ENCODE data around the gene PREP. TPM values are rescaled to one million over a fixed set of nuclear protein-coding genes. Genes with fewer than 3 reads are reported as not detected.

Gene PREP
- total RNA-seq, 1 donor, result 19.0 TPM

DNA sequence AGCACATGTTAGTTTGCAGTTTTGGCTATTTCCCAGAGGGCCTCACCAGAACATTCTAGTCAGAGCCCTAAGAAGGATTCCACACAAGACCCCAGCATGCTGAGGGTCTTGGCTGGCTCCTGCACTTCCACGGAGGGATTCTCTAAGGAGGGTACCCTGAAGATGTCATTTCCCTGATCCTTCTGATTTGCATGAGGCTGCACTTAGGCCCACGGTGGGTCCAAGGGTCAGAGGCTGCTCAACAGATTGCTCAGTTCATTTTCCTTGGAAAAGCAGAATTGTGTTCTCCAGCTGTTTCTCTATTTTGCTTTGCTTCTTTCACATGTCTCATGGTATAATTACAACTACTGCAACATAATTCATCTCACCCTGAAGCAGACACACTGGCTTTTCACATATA lies 22.2 kb downstream of the PREP start:
- no peak overlapping the region for H3K4me3 ChIP-seq (ENCODE audit: low read depth, low read length)
- TF ChIP-seq, protein P1, sequence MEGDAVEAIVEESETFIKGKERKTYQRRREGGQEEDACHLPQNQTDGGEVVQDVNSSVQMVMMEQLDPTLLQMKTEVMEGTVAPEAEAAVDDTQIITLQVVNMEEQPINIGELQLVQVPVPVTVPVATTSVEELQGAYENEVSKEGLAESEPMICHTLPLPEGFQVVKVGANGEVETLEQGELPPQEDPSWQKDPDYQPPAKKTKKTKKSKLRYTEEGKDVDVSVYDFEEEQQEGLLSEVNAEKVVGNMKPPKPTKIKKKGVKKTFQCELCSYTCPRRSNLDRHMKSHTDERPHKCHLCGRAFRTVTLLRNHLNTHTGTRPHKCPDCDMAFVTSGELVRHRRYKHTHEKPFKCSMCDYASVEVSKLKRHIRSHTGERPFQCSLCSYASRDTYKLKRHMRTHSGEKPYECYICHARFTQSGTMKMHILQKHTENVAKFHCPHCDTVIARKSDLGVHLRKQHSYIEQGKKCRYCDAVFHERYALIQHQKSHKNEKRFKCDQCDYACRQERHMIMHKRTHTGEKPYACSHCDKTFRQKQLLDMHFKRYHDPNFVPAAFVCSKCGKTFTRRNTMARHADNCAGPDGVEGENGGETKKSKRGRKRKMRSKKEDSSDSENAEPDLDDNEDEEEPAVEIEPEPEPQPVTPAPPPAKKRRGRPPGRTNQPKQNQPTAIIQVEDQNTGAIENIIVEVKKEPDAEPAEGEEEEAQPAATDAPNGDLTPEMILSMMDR (IDR thresholded peaks at IDR 0.05; ENCODE audit: insufficient read depth, low read depth, low read length), result no peak
- DNase-seq (ENCODE audit: low read depth), result no peak

DNA sequence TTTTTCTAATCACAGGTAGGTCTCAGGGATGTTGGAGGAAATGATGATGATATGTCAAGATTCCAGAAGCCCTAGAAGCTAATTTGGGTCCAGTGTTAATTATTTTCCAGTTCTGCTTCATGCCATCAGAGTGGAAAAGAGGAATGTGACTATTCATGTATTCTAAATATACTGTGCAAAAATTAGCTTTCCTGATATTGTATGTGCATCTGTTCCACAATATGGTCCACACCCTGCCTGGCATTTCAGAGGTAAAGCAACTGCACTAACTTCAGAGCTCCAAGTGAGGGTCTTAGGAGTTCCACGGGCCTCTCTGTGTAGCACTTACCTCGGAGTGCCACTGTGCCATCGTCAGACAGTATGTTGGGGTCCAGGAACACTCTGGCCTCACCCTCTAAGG lies 27.1 kb downstream of the PREP start:
- no peak overlapping the region for H3K4me3 ChIP-seq (ENCODE audit: low read depth, low read length)
- TF ChIP-seq, protein P1 (IDR thresholded peaks at IDR 0.05; ENCODE audit: insufficient read depth, low read depth, low read length), result no peak
- no peak for DNase-seq (ENCODE audit: low read depth)

DNA sequence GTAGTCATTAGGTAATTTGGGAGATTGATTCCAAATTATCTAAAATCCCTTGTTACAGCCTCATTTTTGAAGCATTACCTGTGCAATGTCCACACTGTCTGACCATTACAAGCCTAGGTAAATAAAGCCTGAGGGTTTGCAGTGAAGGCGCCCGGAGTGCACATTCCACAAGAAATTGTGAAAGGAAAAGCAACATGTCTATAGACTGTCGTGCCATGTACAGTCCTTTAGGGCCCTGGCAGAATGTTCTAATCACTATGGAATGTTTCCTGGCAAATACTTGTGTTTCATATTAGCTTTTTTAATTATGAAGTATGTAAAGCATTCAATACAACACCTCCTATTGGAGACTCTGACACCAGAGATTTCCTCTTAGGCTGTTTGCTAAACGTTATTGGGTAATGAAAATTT lies 28.9 kb downstream of the PREP start:
- TF ChIP-seq, protein P1 (IDR thresholded peaks at IDR 0.05; ENCODE audit: insufficient read depth, low read depth, low read length), result no peak
- H3K4me3 ChIP-seq (ENCODE audit: low read depth, low read length), result no peak overlapping the region
- DNase-seq (ENCODE audit: low read depth), result peak; percentile 30

DNA sequence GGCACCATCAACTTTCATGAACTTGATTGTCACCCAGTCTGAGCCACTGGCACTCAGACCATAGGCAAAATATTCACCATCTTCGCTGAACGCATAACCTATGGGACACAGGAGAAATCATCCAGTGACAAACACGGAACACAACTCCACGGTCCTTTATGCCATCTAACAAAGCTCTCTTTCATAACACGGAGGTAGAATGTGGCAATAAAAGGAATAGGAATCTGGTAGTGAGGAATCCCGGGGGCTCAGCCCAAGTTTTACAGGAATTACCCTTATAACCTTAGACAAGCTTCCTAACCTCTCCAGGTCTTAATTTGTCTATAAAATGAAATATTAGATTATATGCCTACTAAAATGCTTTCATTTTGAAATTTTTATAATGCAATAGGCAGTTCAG lies 29.4 kb downstream of the PREP start:
- no peak for DNase-seq (ENCODE audit: low read depth)
- TF ChIP-seq, protein P1 (IDR thresholded peaks at IDR 0.05; ENCODE audit: insufficient read depth, low read depth, low read length), result no peak
- no peak overlapping the region for H3K4me3 ChIP-seq (ENCODE audit: low read depth, low read length)

DNA sequence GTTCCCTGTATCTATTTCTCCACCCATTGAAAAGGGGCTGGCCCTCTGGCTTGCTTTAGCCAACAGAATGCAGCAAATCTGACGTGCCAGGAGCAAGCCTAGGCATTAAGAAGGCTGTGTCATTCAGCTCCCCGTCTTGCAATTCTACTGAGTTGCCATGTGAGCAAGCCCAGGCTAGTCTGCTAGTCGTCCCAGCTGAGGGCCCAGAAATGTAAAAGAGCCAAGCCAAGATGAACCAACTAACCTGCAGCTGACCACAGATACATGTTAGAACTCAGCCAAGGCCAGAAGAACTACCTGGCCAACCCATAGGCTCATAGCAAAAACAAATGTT lies 30.1 kb downstream of the PREP start:
- no peak for DNase-seq (ENCODE audit: low read depth)
- no peak overlapping the region for H3K4me3 ChIP-seq (ENCODE audit: low read depth, low read length)
- TF ChIP-seq, protein P1 (IDR thresholded peaks at IDR 0.05; ENCODE audit: insufficient read depth, low read depth, low read length), result no peak

DNA sequence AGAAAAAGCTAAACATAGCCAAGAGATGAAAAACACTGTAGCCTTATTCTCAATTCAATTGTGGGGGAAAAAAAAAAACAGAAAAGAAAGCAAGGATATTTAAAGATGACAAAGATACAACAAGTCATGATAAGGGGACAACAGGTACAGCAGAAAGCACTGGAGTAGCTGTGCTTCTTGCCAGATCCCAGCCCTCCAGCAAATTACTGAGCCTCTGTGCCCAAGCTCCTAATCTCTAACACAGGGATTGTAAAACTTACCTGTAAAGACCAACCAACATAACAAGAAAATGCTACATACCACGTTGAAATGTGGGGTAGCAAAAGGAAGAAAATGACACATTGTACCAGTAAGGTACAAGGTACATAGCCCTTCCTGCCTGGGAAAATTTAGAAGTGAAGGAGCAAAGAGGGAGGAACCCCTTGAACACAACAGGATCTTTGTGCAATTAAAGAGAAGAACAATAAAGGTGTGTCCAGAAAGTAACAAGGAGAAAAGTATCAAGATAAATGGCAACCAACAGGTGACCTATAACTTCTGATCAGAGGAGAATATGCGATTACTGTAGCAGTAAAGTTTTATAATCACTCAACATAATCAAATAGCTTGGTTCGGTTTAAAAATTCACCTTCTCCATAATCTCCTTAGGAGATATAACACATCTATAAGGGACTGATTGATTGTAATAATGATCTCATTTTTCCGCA lies 30.6 kb downstream of the PREP start:
- TF ChIP-seq, protein P1 (IDR thresholded peaks at IDR 0.05; ENCODE audit: insufficient read depth, low read depth, low read length), result no peak
- no peak for DNase-seq (ENCODE audit: low read depth)
- no peak overlapping the region for H3K4me3 ChIP-seq (ENCODE audit: low read depth, low read length)

DNA sequence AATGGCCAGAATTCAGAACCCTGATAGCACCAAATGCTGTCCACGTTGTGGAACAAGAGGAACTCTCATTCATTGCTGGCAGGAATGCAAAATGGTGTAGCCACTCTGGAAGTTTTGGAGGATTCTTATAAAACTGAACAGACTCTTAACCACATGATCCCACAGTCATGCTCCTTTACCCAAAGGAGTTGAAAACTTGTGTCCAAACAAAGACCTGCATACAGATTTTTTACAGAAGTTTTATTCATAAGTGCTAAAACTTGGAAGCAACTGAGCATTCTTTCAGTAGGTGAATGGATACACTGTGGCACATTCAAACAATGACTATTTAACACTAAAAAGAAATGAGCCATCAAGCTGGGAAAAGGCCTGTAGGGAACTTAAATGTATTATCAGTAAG lies 32.5 kb downstream of the PREP start:
- no peak overlapping the region for H3K4me3 ChIP-seq (ENCODE audit: low read depth, low read length)
- DNase-seq (ENCODE audit: low read depth), result no peak
- TF ChIP-seq, protein P1 (IDR thresholded peaks at IDR 0.05; ENCODE audit: insufficient read depth, low read depth, low read length), result no peak

Data from fibroblast of villous mesenchyme (primary cell).